ENCODE measurements around the gene STARD9.
A peak's percentile ranks its signal among the peaks of the same experiment; 100 is the strongest.
"Not testable (repeated sequence)": the region's sequence is repeated elsewhere in the genome, so short reads cannot be mapped to it uniquely, and the experiment has no call there.

Gene STARD9

GRCh38 chr15:42575188-42576039, at the start of gene STARD9:
TSS of gene STARD9 (plus strand) at chr15:42575606. CDS start at chr15:42575716, 110 bp downstream.
- DNase-seq: peak; percentile 98

GRCh38 chr15:42528970-42529369, 46.4 kb upstream of the STARD9 start:
- DNase-seq: peak; percentile 16 to 49

- no peak for DNase-seq
These were observed 42.2 kb upstream of the STARD9 start for GRCh38 chr15:42533246-42533645.

GRCh38 chr15:42544853-42545629, 30.4 kb upstream of the STARD9 start:
- DNase-seq: no peak

GRCh38 chr15:42547918-42548248, 27.5 kb upstream of the STARD9 start:
- DNase-seq: peak in 1 of 2 experiments; percentile 48

- DNase-seq: peak; percentile 66 to 87
These were observed 27.0 kb upstream of the STARD9 start, which contains the start of the genes HAUS2 and LRRC57 for GRCh38 chr15:42548249-42549031. TSS of gene HAUS2 (plus strand) at chr15:42548838. CDS start at chr15:42548873, 35 bp downstream. TSS of gene LRRC57 (minus strand) at chr15:42548793. CDS start at chr15:42548434, 359 bp downstream.

- DNase-seq: peak; percentile 64 to 66
These were observed 26.3 kb upstream of the STARD9 start for GRCh38 chr15:42549032-42549491.

GRCh38 chr15:42549741-42550392, 25.5 kb upstream of the STARD9 start:
- no peak for DNase-seq

GRCh38 chr15:42553554-42553953, 21.9 kb upstream of the STARD9 start:
- DNase-seq: no peak

GRCh38 chr15:42556550-42557207, 18.7 kb upstream of the STARD9 start:
- DNase-seq: not testable (repeated sequence)

- DNase-seq: no peak
These were observed 16.7 kb upstream of the STARD9 start for GRCh38 chr15:42558739-42559138.

GRCh38 chr15:42576040-42576594, 711 bp downstream of the STARD9 start:
- DNase-seq: peak in 1 of 2 experiments; percentile 61

- DNase-seq: peak in 1 of 2 experiments; percentile 31
These were observed 1.4 kb downstream of the STARD9 start for GRCh38 chr15:42576776-42577175.

GRCh38 chr15:42577514-42578031, 2.2 kb downstream of the STARD9 start:
- DNase-seq: peak; percentile 78 to 88

- no peak for DNase-seq
These were observed 3.7 kb downstream of the STARD9 start for GRCh38 chr15:42578984-42579537.

GRCh38 chr15:42581272-42581730, 5.9 kb downstream of the STARD9 start:
- peak; percentile 46 to 85 for DNase-seq

GRCh38 chr15:42582569-42583375, 7.4 kb downstream of the STARD9 start:
- no peak for DNase-seq

GRCh38 chr15:42584031-42584765, 8.8 kb downstream of the STARD9 start:
- DNase-seq: no peak

Measured in NCI-H524 (cell line).